HepG2 (cell line): ENCODE results near the gene SP6. TPM values are rescaled to one million over a fixed set of nuclear protein-coding genes. Genes with fewer than 3 reads are reported as not detected.

Experiments
- ATF7-NPFF ChIP-seq: sonication (generic); formaldehyde crosslinking; IDR thresholded peaks from 2 replicates; pipeline ENCODE4 v1.8.1; 2023; ENCODE audit warnings: mild to moderate bottlenecking, low read depth, missing genetic modification reagents, moderate library complexity
- CENPX ChIP-seq: sonication (generic); formaldehyde crosslinking; IDR thresholded peaks from 2 replicates; pipeline ENCODE4 v1.9.0; 2021; ENCODE audit warnings: mild to moderate bottlenecking, missing genetic modification reagents, moderate library complexity
- DBP ChIP-seq: sonication (generic); formaldehyde crosslinking; IDR thresholded peaks from 2 replicates; pipeline ENCODE4 v1.4.0; 2020; ENCODE audit warnings: missing genetic modification reagents; ENCODE audit errors: not compliant biosample characterization
- FLYWCH1 ChIP-seq: sonication (generic); formaldehyde crosslinking; IDR thresholded peaks from 2 replicates; pipeline ENCODE4 v1.8.1; 2023; ENCODE audit warnings: mild to moderate bottlenecking, missing genetic modification reagents
- GABPA ChIP-seq, 2 experiments: IDR thresholded peaks; 2 replicates each; pipeline ENCODE4 v1.6.1; 2011 to 2016; ENCODE audit warnings: low read depth in 2 of 2, low read length in 1 of 2, missing biosample characterization in 1 of 2, missing genetic modification characterization in 1 of 2
- GATAD1 ChIP-seq: IDR thresholded peaks from 2 replicates; pipeline ENCODE4 v1.6.1; 2016; ENCODE audit warnings: missing genetic modification reagents, missing compliant biosample characterization
- HOXA9 ChIP-seq: sonication (generic); formaldehyde crosslinking; IDR thresholded peaks from 2 replicates; pipeline ENCODE4 v1.8.1; 2022; ENCODE audit warnings: missing genetic modification reagents, mild to moderate bottlenecking, moderate library complexity, borderline replicate concordance
- KDM6A ChIP-seq: IDR thresholded peaks from 2 replicates; pipeline ENCODE4 v1.6.1; 2016; ENCODE audit warnings: low read depth
- NAIF1 ChIP-seq: sonication (generic); formaldehyde crosslinking; IDR thresholded peaks from 2 replicates; pipeline ENCODE4 v1.5.0; 2020; ENCODE audit warnings: mild to moderate bottlenecking, missing genetic modification reagents, borderline replicate concordance
- NFE2L1 ChIP-seq: sonication (generic); formaldehyde crosslinking; IDR thresholded peaks from 2 replicates; pipeline ENCODE4 v1.4.0; 2020; ENCODE audit warnings: missing genetic modification reagents, mild to moderate bottlenecking, borderline replicate concordance
- NR2F1 ChIP-seq, 2 experiments: fragments of 450-650 bp in 1 of 2; formaldehyde crosslinking in 1 of 2; IDR thresholded peaks; 2 replicates each; pipeline versions ENCODE4 v1.5.0 to v1.6.1; 2016 to 2020; ENCODE audit warnings: mild to moderate bottlenecking in 1 of 2, missing compliant biosample characterization in 1 of 2, missing genetic modification reagents in 1 of 2, moderate library complexity in 1 of 2
- RBAK ChIP-seq: sonication (generic); formaldehyde crosslinking; IDR thresholded peaks from 2 replicates; pipeline ENCODE4 v1.5.1; 2020; ENCODE audit warnings: mild to moderate bottlenecking, missing genetic modification reagents
- SMAD1 ChIP-seq: sonication (generic); formaldehyde crosslinking; IDR thresholded peaks from 2 replicates; pipeline ENCODE4 v1.4.0; 2020; ENCODE audit warnings: missing genetic modification reagents, low read depth, mild to moderate bottlenecking, borderline replicate concordance
- TCF7L2 ChIP-seq: IDR thresholded peaks from 2 replicates; pipeline ENCODE4 v1.6.1; 2011; ENCODE audit warnings: mild to moderate bottlenecking, low read depth, low read length, moderate library complexity
- ZNF337 ChIP-seq: sonication (generic); formaldehyde crosslinking; IDR thresholded peaks from 2 replicates; pipeline ENCODE4 v1.5.1; 2020; ENCODE audit warnings: missing genetic modification reagents, low read depth, mild to moderate bottlenecking, borderline replicate concordance
- ZNF350 ChIP-seq: sonication (generic); formaldehyde crosslinking; IDR thresholded peaks from 2 replicates; pipeline ENCODE4 v1.4.0; 2020; ENCODE audit warnings: mild to moderate bottlenecking, low read depth, missing genetic modification reagents, borderline replicate concordance
- ZNF557 ChIP-seq: sonication (generic); formaldehyde crosslinking; IDR thresholded peaks from 2 replicates; pipeline ENCODE4 v1.4.0; 2020; ENCODE audit warnings: missing genetic modification reagents
- ZNF589 ChIP-seq: sonication (generic); formaldehyde crosslinking; conservative IDR thresholded peaks from 2 replicates; pipeline ENCODE4 v1.8.0; 2022; ENCODE audit warnings: mild to moderate bottlenecking, moderate library complexity, missing genetic modification reagents
- ZNF652 ChIP-seq: IDR thresholded peaks from 2 replicates; pipeline ENCODE4 v1.6.1; 2016; ENCODE audit warnings: low read depth, borderline replicate concordance
- ZNF737 ChIP-seq: sonication (generic); formaldehyde crosslinking; IDR thresholded peaks from 2 replicates; pipeline ENCODE4 v1.5.0; 2020; ENCODE audit warnings: missing genetic modification reagents, mild to moderate bottlenecking, borderline replicate concordance
- polyA plus RNA-seq, 8 experiments: library from polyadenylated mRNA; depleted of rRNA in 3 of 8; stranded (reverse) in 7 of 8; unstranded in 1 of 8; fragments of >200 nt; fragmentation: Illumina TruSeq in 4 of 8; extraction: Trizol in 4 of 8; gene quantifications; 2 replicates each; pipeline versions ENCODE4 v1.2.1 to v1.2.3, GENCODE V29; 2011 to 2016; ENCODE audit warnings: low read depth in 4 of 8, missing spikeins in 1 of 8, mixed read lengths in 1 of 8; ENCODE audit not compliant: insufficient read depth in 1 of 8
- total RNA-seq, 5 experiments: library from RNA; depleted of rRNA; stranded (reverse); fragments of >200 nt; fragmentation: Illumina TruSeq; extraction: Trizol; gene quantifications; 2 replicates each; pipeline ENCODE4 v1.2.3, GENCODE V29; 2016; ENCODE audit warnings: low read depth in 1 of 5
- TF ChIP-seq, protein P1 (sequence below): sonication (generic); formaldehyde crosslinking; IDR thresholded peaks from 2 replicates; pipeline ENCODE4 v1.8.1; 2022; ENCODE audit warnings: low read depth, mild to moderate bottlenecking, missing genetic modification reagents

The SP6 gene
- total and polyA plus RNA-seq, 2 of the 13 experiments (the other 11 are each of a cell fraction or from before 2014, with no cell fraction given) = 0.07 TPM

GRCh38 chr17:47831003-47831933 lies 19.7 kb downstream of the SP6 start, which contains the start of the genes LRRC46 and MRPL10 (continued):
- TF ChIP-seq, protein P1, sequence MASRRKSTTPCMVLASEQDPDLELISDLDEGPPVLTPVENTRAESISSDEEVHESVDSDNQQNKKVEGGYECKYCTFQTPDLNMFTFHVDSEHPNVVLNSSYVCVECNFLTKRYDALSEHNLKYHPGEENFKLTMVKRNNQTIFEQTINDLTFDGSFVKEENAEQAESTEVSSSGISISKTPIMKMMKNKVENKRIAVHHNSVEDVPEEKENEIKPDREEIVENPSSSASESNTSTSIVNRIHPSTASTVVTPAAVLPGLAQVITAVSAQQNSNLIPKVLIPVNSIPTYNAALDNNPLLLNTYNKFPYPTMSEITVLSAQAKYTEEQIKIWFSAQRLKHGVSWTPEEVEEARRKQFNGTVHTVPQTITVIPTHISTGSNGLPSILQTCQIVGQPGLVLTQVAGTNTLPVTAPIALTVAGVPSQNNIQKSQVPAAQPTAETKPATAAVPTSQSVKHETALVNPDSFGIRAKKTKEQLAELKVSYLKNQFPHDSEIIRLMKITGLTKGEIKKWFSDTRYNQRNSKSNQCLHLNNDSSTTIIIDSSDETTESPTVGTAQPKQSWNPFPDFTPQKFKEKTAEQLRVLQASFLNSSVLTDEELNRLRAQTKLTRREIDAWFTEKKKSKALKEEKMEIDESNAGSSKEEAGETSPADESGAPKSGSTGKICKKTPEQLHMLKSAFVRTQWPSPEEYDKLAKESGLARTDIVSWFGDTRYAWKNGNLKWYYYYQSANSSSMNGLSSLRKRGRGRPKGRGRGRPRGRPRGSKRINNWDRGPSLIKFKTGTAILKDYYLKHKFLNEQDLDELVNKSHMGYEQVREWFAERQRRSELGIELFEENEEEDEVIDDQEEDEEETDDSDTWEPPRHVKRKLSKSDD (CRISPR knock-in tag) = no peak
- TF ChIP-seq ATF7-NPFF (CRISPR knock-in tag) (no peak), NFE2L1 (CRISPR knock-in tag) (no peak), TCF7L2 (no peak), CENPX (CRISPR knock-in tag) (no peak), GATAD1 (CRISPR knock-in tag) (peak; percentile 99), RBAK (CRISPR knock-in tag) (no peak), ZNF350 (CRISPR knock-in tag) (peak; percentile 95), FLYWCH1 (CRISPR knock-in tag) (no peak), NR2F1 (CRISPR knock-in tag; IDR thresholded peaks at IDR 0.05) (no peak), HOXA9 (CRISPR knock-in tag) (no peak), DBP (no peak), SMAD1 (CRISPR knock-in tag) (peak; percentile 63; the same call in 1 of the 2 replicates), ZNF589 (peak; percentile 78; the same call in 1 of the 2 replicates), ZNF652 (CRISPR knock-in tag) (no peak), ZNF737 (CRISPR knock-in tag) (peak; percentile 86), ZNF557 (CRISPR knock-in tag) (no peak), ZNF337 (CRISPR knock-in tag) (peak; percentile 87; the same call in 1 of the 2 replicates), KDM6A (CRISPR knock-in tag) (no peak), NAIF1 (CRISPR knock-in tag) (peak; percentile 89), GABPA (IDR thresholded peaks at IDR 0.05; ENCODE audit: low read depth, low read length) (peak; percentile 92), GABPA (CRISPR knock-in tag; IDR thresholded peaks at IDR 0.05; ENCODE audit: low read depth) (peak; percentile 97)
